ENCODE measurements around the gene LRRC26. TPM values are rescaled to one million over a fixed set of nuclear protein-coding genes. Genes with fewer than 3 reads are reported as not detected.

Gene LRRC26
- 0.35 TPM for polyA plus RNA-seq (2013, experiment 1 of 2)
- polyA plus RNA-seq (2013, experiment 2 of 2) = not detected

GRCh38 chr9:137169896-137170358 lies at the start of gene LRRC26:
TSS of gene LRRC26 (minus strand) at chr9:137170051. CDS start at chr9:137169943, 108 bp downstream.
- 16% methylated on average over 41 of the region's 41 CpGs for WGBS
- H3K4me3 ChIP-seq (ENCODE audit: low read length) = peak within 1 kb of the TSS; percentile 61
- H3K27ac ChIP-seq (ENCODE audit: low read depth, low read length) = no peak within 1 kb of the TSS
- peak within 1 kb of the TSS; percentile 8; the same call in 1 of the 2 replicates for H3K9ac ChIP-seq (ENCODE audit: low read depth, low read length)
- H3K4me1 ChIP-seq (ENCODE audit: insufficient read depth, low read length) = no peaks in the 10 kb centered on the region
- H3K9me3 ChIP-seq (ENCODE audit: insufficient read depth, low read depth, low read length) = no peaks in the 10 kb centered on the region
- H3K27me3 ChIP-seq (ENCODE audit: insufficient read depth, low read length) = peaks cover 93% of the 10 kb centered on the region
- no peaks in the 10 kb centered on the region for H3K36me3 ChIP-seq (ENCODE audit: insufficient read depth, low read length)

GRCh38 chr9:137218754-137219271 lies 49.0 kb upstream of the LRRC26 start:
- Histone ChIP-seq H3K4me3 (ENCODE audit: low read length) (no peak overlapping the region), H3K27ac (ENCODE audit: low read depth, low read length) (no peak overlapping the region), H3K27me3 (ENCODE audit: insufficient read depth, low read length) (peaks cover 10% of the 10 kb centered on the region), H3K36me3 (ENCODE audit: insufficient read depth, low read length) (peaks cover 23% of the 10 kb centered on the region), H3K9me3 (ENCODE audit: insufficient read depth, low read depth, low read length) (no peaks in the 10 kb centered on the region), H3K4me1 (ENCODE audit: insufficient read depth, low read length) (no peaks in the 10 kb centered on the region; the same call in 1 of the 2 replicates), H3K9ac (ENCODE audit: low read depth, low read length) (no peak overlapping the region)
- 63% methylated on average over 12 of the region's 12 CpGs for WGBS

GRCh38 chr9:137218212-137218753 lies 48.4 kb upstream of the LRRC26 start:
- Histone ChIP-seq H3K36me3 (ENCODE audit: insufficient read depth, low read length) (peaks cover 23% of the 10 kb centered on the region), H3K4me3 (ENCODE audit: low read length) (no peak overlapping the region), H3K9ac (ENCODE audit: low read depth, low read length) (no peak overlapping the region), H3K27ac (ENCODE audit: low read depth, low read length) (no peak overlapping the region), H3K4me1 (ENCODE audit: insufficient read depth, low read length) (no peaks in the 10 kb centered on the region; the same call in 1 of the 2 replicates), H3K9me3 (ENCODE audit: insufficient read depth, low read depth, low read length) (no peaks in the 10 kb centered on the region), H3K27me3 (ENCODE audit: insufficient read depth, low read length) (peaks cover 10% of the 10 kb centered on the region)
- 94% methylated on average over 30 of the region's 30 CpGs for WGBS

GRCh38 chr9:137217276-137218211 lies 47.7 kb upstream of the LRRC26 start:
- peaks cover 23% of the 10 kb centered on the region for H3K36me3 ChIP-seq (ENCODE audit: insufficient read depth, low read length)
- H3K9ac ChIP-seq (ENCODE audit: low read depth, low read length) = no peak overlapping the region
- no peak overlapping the region for H3K4me3 ChIP-seq (ENCODE audit: low read length)
- no peak overlapping the region for H3K27ac ChIP-seq (ENCODE audit: low read depth, low read length)
- peaks cover 4% of the 10 kb centered on the region for H3K27me3 ChIP-seq (ENCODE audit: insufficient read depth, low read length)
- no peaks in the 10 kb centered on the region; the same call in 1 of the 2 replicates for H3K4me1 ChIP-seq (ENCODE audit: insufficient read depth, low read length)
- H3K9me3 ChIP-seq (ENCODE audit: insufficient read depth, low read depth, low read length) = no peaks in the 10 kb centered on the region
- WGBS = 56% methylated on average over 36 of the region's 36 CpGs

GRCh38 chr9:137216188-137216965 lies 46.5 kb upstream of the LRRC26 start:
- WGBS = 94% methylated on average over 30 of the region's 30 CpGs
- Histone ChIP-seq H3K4me1 (ENCODE audit: insufficient read depth, low read length) (no peaks in the 10 kb centered on the region; the same call in 1 of the 2 replicates), H3K9ac (ENCODE audit: low read depth, low read length) (no peak overlapping the region), H3K9me3 (ENCODE audit: insufficient read depth, low read depth, low read length) (no peaks in the 10 kb centered on the region), H3K27ac (ENCODE audit: low read depth, low read length) (no peak overlapping the region), H3K36me3 (ENCODE audit: insufficient read depth, low read length) (peaks cover 23% of the 10 kb centered on the region), H3K4me3 (ENCODE audit: low read length) (no peak overlapping the region), H3K27me3 (ENCODE audit: insufficient read depth, low read length) (no peaks in the 10 kb centered on the region)

GRCh38 chr9:137215196-137215986 lies 45.5 kb upstream of the LRRC26 start:
- 95% methylated on average over 22 of the region's 22 CpGs for WGBS
- Histone ChIP-seq H3K36me3 (ENCODE audit: insufficient read depth, low read length) (peaks cover 23% of the 10 kb centered on the region), H3K4me3 (ENCODE audit: low read length) (no peak overlapping the region), H3K27me3 (ENCODE audit: insufficient read depth, low read length) (no peaks in the 10 kb centered on the region), H3K4me1 (ENCODE audit: insufficient read depth, low read length) (no peaks in the 10 kb centered on the region; the same call in 1 of the 2 replicates), H3K27ac (ENCODE audit: low read depth, low read length) (no peak overlapping the region), H3K9me3 (ENCODE audit: insufficient read depth, low read depth, low read length) (no peaks in the 10 kb centered on the region), H3K9ac (ENCODE audit: low read depth, low read length) (no peak overlapping the region)

- no peaks in the 10 kb centered on the region for H3K27me3 ChIP-seq (ENCODE audit: insufficient read depth, low read length)
- no peak overlapping the region for H3K27ac ChIP-seq (ENCODE audit: low read depth, low read length)
- no peaks in the 10 kb centered on the region; the same call in 1 of the 2 replicates for H3K4me1 ChIP-seq (ENCODE audit: insufficient read depth, low read length)
- no peak overlapping the region for H3K4me3 ChIP-seq (ENCODE audit: low read length)
- H3K36me3 ChIP-seq (ENCODE audit: insufficient read depth, low read length) = peaks cover 23% of the 10 kb centered on the region
- 96% methylated on average over 19 of the region's 19 CpGs for WGBS
- H3K9me3 ChIP-seq (ENCODE audit: insufficient read depth, low read depth, low read length) = no peaks in the 10 kb centered on the region
- H3K9ac ChIP-seq (ENCODE audit: low read depth, low read length) = no peak overlapping the region
Measured at GRCh38 chr9:137214620-137215019, 44.8 kb upstream of the LRRC26 start.

- Histone ChIP-seq H3K9ac (ENCODE audit: low read depth, low read length) (no peak overlapping the region), H3K4me1 (ENCODE audit: insufficient read depth, low read length) (no peaks in the 10 kb centered on the region), H3K27me3 (ENCODE audit: insufficient read depth, low read length) (no peaks in the 10 kb centered on the region), H3K27ac (ENCODE audit: low read depth, low read length) (no peak overlapping the region), H3K9me3 (ENCODE audit: insufficient read depth, low read depth, low read length) (no peaks in the 10 kb centered on the region), H3K4me3 (ENCODE audit: low read length) (no peak overlapping the region), H3K36me3 (ENCODE audit: insufficient read depth, low read length) (peaks cover 31% of the 10 kb centered on the region)
- WGBS = 93% methylated on average over 49 of the region's 49 CpGs
Measured at GRCh38 chr9:137213160-137214060, 43.6 kb upstream of the LRRC26 start.

GRCh38 chr9:137212520-137212919 lies 42.7 kb upstream of the LRRC26 start:
- Histone ChIP-seq H3K4me1 (ENCODE audit: insufficient read depth, low read length) (no peaks in the 10 kb centered on the region), H3K9me3 (ENCODE audit: insufficient read depth, low read depth, low read length) (no peaks in the 10 kb centered on the region), H3K27ac (ENCODE audit: low read depth, low read length) (no peak overlapping the region), H3K27me3 (ENCODE audit: insufficient read depth, low read length) (no peaks in the 10 kb centered on the region), H3K4me3 (ENCODE audit: low read length) (no peak overlapping the region), H3K36me3 (ENCODE audit: insufficient read depth, low read length) (peaks cover 31% of the 10 kb centered on the region), H3K9ac (ENCODE audit: low read depth, low read length) (no peak overlapping the region)
- 93% methylated on average over 21 of the region's 21 CpGs for WGBS

All from HUES64 (cell line).